Bronchial epithelial cell (primary cell): ENCODE data around the gene PRMT1. TPM values are rescaled to one million over a fixed set of nuclear protein-coding genes. Genes with fewer than 3 reads are reported as not detected.

Experiments used
- DNase-seq: peaks from one replicate; pipeline ENCODE4 v3.0.0-alpha.2; 2010; ENCODE audit warnings: low read depth
- FAIRE-seq: peaks from 2 replicates; lab custom pipeline; 2011; peaks lifted over from hg19 to GRCh38; lab: Jason Lieb, UNC
- H3K27me3 ChIP-seq: 2 replicates; pipeline ENCODE4 v1.5.1; 2011; ENCODE audit warnings: low read length; ENCODE audit not compliant: control insufficient read depth, insufficient read depth
- H3K36me3 ChIP-seq: 2 replicates; pipeline ENCODE4 v1.5.1; 2011; ENCODE audit warnings: low read length; ENCODE audit not compliant: control insufficient read depth, insufficient read depth
- H3K4me3 ChIP-seq: 2 replicates; pipeline ENCODE4 v1.5.1; 2011; ENCODE audit warnings: mild to moderate bottlenecking, low read depth, low read length, control low read depth
- CTCF ChIP-seq: IDR thresholded peaks from 2 replicates; pipeline ENCODE4 v1.5.1; 2011; ENCODE audit warnings: mild to moderate bottlenecking, moderate library complexity, low read length, control low read depth, inconsistent platforms; ENCODE audit not compliant: insufficient read depth, severe bottlenecking
- total RNA-seq: library from RNA; depleted of rRNA; stranded (reverse); fragments of >200 nt; gene quantifications from 2 replicates; pipeline ENCODE4 v1.2.1, GENCODE V29; 2014

PRMT1 gene
- total RNA-seq, 1 donor from 2014 or later, result 543 TPM

GRCh38 chr19:49654581-49654980 is 22.5 kb upstream of the PRMT1 start:
- H3K36me3 ChIP-seq, result peaks cover 48% of the 10 kb centered on the region
- TF ChIP-seq CTCF, result no peak

DNA sequence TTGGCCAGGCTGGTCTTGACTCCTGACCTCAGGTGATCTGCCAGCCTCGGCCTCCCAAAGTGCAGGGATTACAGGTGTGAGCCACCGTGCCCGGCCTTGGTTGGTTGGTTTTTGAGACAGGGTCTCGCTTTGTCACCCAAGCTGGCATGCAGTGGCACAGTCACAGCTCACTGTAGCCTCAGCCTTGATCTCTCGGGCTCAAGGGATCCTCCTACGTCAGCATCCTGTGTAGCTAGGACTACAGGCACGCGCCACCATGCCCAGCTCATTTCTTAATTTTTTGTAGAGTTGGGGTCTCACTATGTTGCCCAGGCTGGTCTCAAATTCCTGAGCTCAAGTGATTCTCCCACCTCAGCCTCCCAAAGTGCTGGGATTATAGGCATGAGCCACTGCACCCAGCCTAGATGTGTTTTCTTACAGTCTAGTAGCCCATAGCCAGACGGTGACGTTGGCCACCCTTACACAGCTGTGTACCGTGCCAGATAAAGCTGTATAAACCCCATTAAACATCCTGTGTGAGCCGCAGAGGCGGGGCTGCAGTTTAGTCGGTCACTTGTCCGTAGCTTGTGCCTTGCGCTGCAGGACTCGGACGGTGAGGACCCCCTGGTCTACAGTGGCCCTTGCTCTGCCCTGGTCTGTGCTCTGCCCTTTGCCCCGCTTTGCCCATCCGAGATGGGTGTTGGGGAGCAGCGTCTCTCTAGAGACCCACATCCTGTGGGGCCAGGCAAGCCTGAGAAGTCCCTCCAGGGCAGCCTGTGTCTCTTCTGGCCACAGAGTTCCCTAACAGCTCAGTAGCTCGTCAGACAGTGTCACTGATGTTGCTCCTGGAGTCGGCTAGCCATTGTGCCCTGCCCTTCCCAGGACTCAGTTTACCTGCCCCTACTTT is 21.3 kb upstream of the PRMT1 start:
- Histone ChIP-seq H3K27me3 (no peaks in the 10 kb centered on the region), H3K4me3 (no peak overlapping the region), H3K36me3 (peaks cover 49% of the 10 kb centered on the region)
- no peak for FAIRE-seq
- no peak for TF ChIP-seq CTCF
- DNase-seq, result no peak

More at GRCh38 chr19:49654581-49654980, 22.5 kb upstream of the PRMT1 start:
- no peak overlapping the region for H3K4me3 ChIP-seq
- H3K27me3 ChIP-seq, result no peaks in the 10 kb centered on the region
- no peak for DNase-seq
- no peak for FAIRE-seq

- Histone ChIP-seq H3K27me3 (no peaks in the 10 kb centered on the region), H3K36me3 (peaks cover 49% of the 10 kb centered on the region), H3K4me3 (no peak overlapping the region)
- DNase-seq (no peak), FAIRE-seq (no peak)
- no peak for TF ChIP-seq CTCF
Observed at GRCh38 chr19:49656456-49657109, 20.5 kb upstream of the PRMT1 start.

DNA sequence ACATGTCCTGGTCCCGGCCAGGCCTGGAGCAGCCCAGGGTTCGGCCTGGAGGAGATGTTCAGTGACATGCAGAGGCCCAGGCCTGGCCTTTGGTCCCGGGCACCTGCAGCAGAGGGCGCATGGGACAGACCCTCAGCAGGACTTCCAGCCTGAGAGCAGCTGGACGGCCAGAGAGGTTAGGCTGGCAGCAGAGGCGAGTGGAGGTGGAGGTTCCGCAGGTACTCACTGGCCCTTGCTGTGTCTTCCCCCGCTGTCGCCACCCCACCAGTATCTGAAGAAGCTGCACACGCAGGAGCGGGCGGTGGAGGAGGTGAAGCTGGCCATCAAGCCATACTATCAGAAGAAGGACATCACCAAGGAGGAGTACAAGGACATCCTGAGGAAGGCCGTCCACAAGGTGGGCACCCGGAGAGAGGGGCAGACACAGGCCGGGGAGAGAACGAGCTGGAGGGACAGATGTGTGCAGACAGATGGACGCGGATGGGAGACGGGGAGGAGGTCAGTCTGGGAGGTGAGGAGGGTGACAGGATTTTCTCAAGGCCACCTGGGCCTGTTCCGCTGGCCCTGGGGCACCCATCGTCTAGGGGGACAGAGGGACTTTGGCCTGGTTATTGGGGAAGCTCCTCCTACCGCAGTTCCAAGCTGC is 19.5 kb upstream of the PRMT1 start:
- no peak for TF ChIP-seq CTCF
- Histone ChIP-seq H3K36me3 (peaks cover 54% of the 10 kb centered on the region), H3K27me3 (no peaks in the 10 kb centered on the region), H3K4me3 (no peak overlapping the region)
- FAIRE-seq, result no peak
- no peak for DNase-seq

DNA sequence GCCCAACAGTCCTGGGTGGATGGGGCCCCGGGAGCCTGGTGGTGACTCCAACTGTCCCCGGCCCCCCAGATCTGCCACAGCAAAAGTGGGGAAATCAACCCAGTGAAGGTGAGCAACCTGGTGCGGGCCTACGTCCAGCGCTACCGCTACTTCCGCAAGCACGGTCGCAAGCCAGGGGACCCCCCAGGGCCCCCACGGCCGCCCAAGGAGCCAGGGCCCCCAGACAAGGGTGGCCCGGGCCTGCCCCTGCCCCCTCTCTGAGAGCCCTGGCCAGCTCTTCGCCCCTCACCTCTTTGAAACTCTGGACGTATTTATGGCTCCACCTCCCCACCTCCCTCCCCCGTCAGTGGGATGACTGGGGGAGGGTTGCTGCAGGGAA is 18.9 kb upstream of the PRMT1 start:
- Histone ChIP-seq H3K27me3 (no peaks in the 10 kb centered on the region), H3K36me3 (peaks cover 53% of the 10 kb centered on the region), H3K4me3 (no peak overlapping the region)
- FAIRE-seq (no peak), DNase-seq (no peak)
- TF ChIP-seq CTCF, result no peak
